Fibroblast of lung (primary cell): ENCODE measurements around the gene EIF1B. TPM values are rescaled to one million over a fixed set of nuclear protein-coding genes. Genes with fewer than 3 reads are reported as not detected.

Experiments
- DNase-seq, 2 donors: peaks; one replicate each; pipeline versions ENCODE4 v3.0.0 to v3.0.0-alpha.2; 2010; ENCODE audit warnings: low read depth in 2 of 2
- H2AFZ ChIP-seq: 2 replicates; pipeline ENCODE4 v1.5.1; 2012; ENCODE audit warnings: low read length, control low read depth, inconsistent platforms
- H3K27ac ChIP-seq: 2 replicates; pipeline ENCODE4 v1.5.1; 2011; ENCODE audit warnings: low read length, control low read depth; ENCODE audit not compliant: insufficient read depth
- H3K27me3 ChIP-seq: 2 replicates; pipeline ENCODE4 v1.5.1; 2011; ENCODE audit warnings: mild to moderate bottlenecking, low read length; ENCODE audit not compliant: control insufficient read depth, insufficient read depth
- H3K36me3 ChIP-seq: 2 replicates; pipeline ENCODE4 v1.5.1; 2011; ENCODE audit warnings: low read length; ENCODE audit not compliant: control insufficient read depth, insufficient read depth
- H3K4me1 ChIP-seq: 2 replicates; pipeline ENCODE4 v1.5.1; 2011; ENCODE audit warnings: low read length; ENCODE audit not compliant: control insufficient read depth, insufficient read depth; ENCODE audit errors: extremely low read depth
- H3K4me2 ChIP-seq: 2 replicates; pipeline ENCODE4 v1.5.1; 2011; ENCODE audit warnings: low read length, control low read depth; ENCODE audit not compliant: insufficient read depth; ENCODE audit errors: extremely low read depth
- H3K4me3 ChIP-seq, 4 experiments: fragments of 200-600 bp in 1 of 4; sonication (generic) in 1 of 4; replicated peaks in 1 of 4; 2 replicates each; pipeline ENCODE4 v1.5.1; 2011 to 2016; ENCODE audit warnings: low read length in 4 of 4, low read depth in 3 of 4, mild to moderate bottlenecking in 3 of 4, control low read depth in 2 of 4, inconsistent platforms in 1 of 4, mixed read lengths in 1 of 4; ENCODE audit not compliant: insufficient read depth in 1 of 4; ENCODE audit errors: control extremely low read depth in 1 of 4
- H3K79me2 ChIP-seq: 2 replicates; pipeline ENCODE4 v1.5.1; 2012; ENCODE audit warnings: mild to moderate bottlenecking, low read length, inconsistent platforms; ENCODE audit not compliant: control insufficient read depth, insufficient read depth
- H3K9ac ChIP-seq: 2 replicates; pipeline ENCODE4 v1.5.1; 2011; ENCODE audit warnings: mild to moderate bottlenecking, low read length, control low read depth; ENCODE audit not compliant: insufficient read depth
- H3K9me3 ChIP-seq: 2 replicates; pipeline ENCODE4 v1.5.1; 2012; ENCODE audit warnings: low read depth, low read length; ENCODE audit not compliant: control insufficient read depth, insufficient read depth
- H4K20me1 ChIP-seq: 2 replicates; pipeline ENCODE4 v1.5.1; 2011; ENCODE audit warnings: low read length; ENCODE audit not compliant: control insufficient read depth, insufficient read depth; ENCODE audit errors: extremely low read depth
- CTCF ChIP-seq, 2 donors: IDR thresholded peaks in 1 of 2; conservative IDR thresholded peaks in 1 of 2; 1 replicate in 1 of 2; 2 replicates in 1 of 2; pipeline ENCODE4 v1.5.1; 2011 to 2012; ENCODE audit warnings: low read length in 2 of 2, control low read depth in 1 of 2, inconsistent platforms in 1 of 2, low read depth in 1 of 2, mild to moderate bottlenecking in 1 of 2
- EZH2 ChIP-seq: IDR thresholded peaks from 2 replicates; pipeline ENCODE4 v1.5.1; 2012; ENCODE audit warnings: low read length, control low read depth, mild to moderate bottlenecking; ENCODE audit errors: missing control alignments
- polyA plus RNA-seq, 2 donors: library from polyadenylated mRNA; depleted of rRNA in 1 of 2; stranded (reverse) in 1 of 2; unstranded in 1 of 2; fragments of >200 nt; gene quantifications; 2 replicates each; pipeline ENCODE4 v1.2.1, GENCODE V29; 2011 to 2012; ENCODE audit warnings: missing spikeins in 1 of 2
- total RNA-seq: library from RNA; depleted of rRNA; stranded (reverse); fragments of >200 nt; gene quantifications from 2 replicates; pipeline ENCODE4 v1.2.1, GENCODE V29; 2014

EIF1B gene
- total and polyA plus RNA-seq, 2 donors (not counting 1 experiment from before 2014, with no cell fraction given): 24.8 to 36.7 TPM

GRCh38 chr3:40332684-40333083 lies 23.2 kb downstream of the EIF1B start:
- Histone ChIP-seq H2AFZ (no peak overlapping the region), H3K27ac (no peak overlapping the region), H3K36me3 (no peaks in the 10 kb centered on the region), H3K27me3 (no peaks in the 10 kb centered on the region), H3K9me3 (no peaks in the 10 kb centered on the region), H3K4me3 (no peak overlapping the region), H3K4me2 (no peak overlapping the region), H3K4me1 (no peaks in the 10 kb centered on the region), H3K79me2 (no peaks in the 10 kb centered on the region), H4K20me1 (no peaks in the 10 kb centered on the region), H3K9ac (no peak overlapping the region)
- DNase-seq: no peak
- TF ChIP-seq CTCF (conservative IDR thresholded peaks at IDR 0.05 in 1 of 2, IDR thresholded peaks at IDR 0.05 in 1 of 2; ENCODE audit: low read depth in 1 of 2, low read length in 2 of 2): no peak
- TF ChIP-seq EZH2: no peak

- DNase-seq: no peak
- Histone ChIP-seq H4K20me1 (no peaks in the 10 kb centered on the region), H3K27me3 (no peaks in the 10 kb centered on the region), H3K4me2 (no peak overlapping the region), H3K9me3 (no peaks in the 10 kb centered on the region), H2AFZ (no peak overlapping the region), H3K36me3 (no peaks in the 10 kb centered on the region), H3K4me3 (no peak overlapping the region), H3K27ac (no peak overlapping the region), H3K79me2 (no peaks in the 10 kb centered on the region), H3K4me1 (no peaks in the 10 kb centered on the region), H3K9ac (no peak overlapping the region)
- no peak for TF ChIP-seq EZH2
- TF ChIP-seq CTCF (conservative IDR thresholded peaks at IDR 0.05 in 1 of 2, IDR thresholded peaks at IDR 0.05 in 1 of 2; ENCODE audit: low read depth in 1 of 2, low read length in 2 of 2): no peak
Observed at GRCh38 chr3:40333416-40333815, 23.9 kb downstream of the EIF1B start.

- TF ChIP-seq CTCF (conservative IDR thresholded peaks at IDR 0.05 in 1 of 2, IDR thresholded peaks at IDR 0.05 in 1 of 2; ENCODE audit: low read depth in 1 of 2, low read length in 2 of 2): no peak
- no peak for TF ChIP-seq EZH2
- Histone ChIP-seq H3K4me2 (no peak overlapping the region), H3K27me3 (no peaks in the 10 kb centered on the region), H3K27ac (no peak overlapping the region), H3K4me1 (no peaks in the 10 kb centered on the region), H4K20me1 (no peaks in the 10 kb centered on the region), H3K36me3 (no peaks in the 10 kb centered on the region), H3K79me2 (no peaks in the 10 kb centered on the region), H3K4me3 (no peak overlapping the region), H3K9ac (no peak overlapping the region), H2AFZ (no peak overlapping the region), H3K9me3 (no peaks in the 10 kb centered on the region)
- no peak for DNase-seq
Observed at GRCh38 chr3:40333852-40334251, 24.3 kb downstream of the EIF1B start.
